Left lobe of liver (tissue), 2 donors: ENCODE data around the gene SENP8. TPM values are rescaled to one million over a fixed set of nuclear protein-coding genes. Genes with fewer than 3 reads are reported as not detected.
A peak's percentile ranks its signal among the peaks of the same experiment; 100 is the strongest.

ENCODE experiments used
- ATAC-seq: fragments of 200-7000 bp; cut with Tn5 transposase; one replicate; pipeline ENCODE4 v1.9.1; 2020; ENCODE audit warnings: mild to moderate bottlenecking, moderate library complexity
- DNase-seq: peaks from one replicate; pipeline ENCODE4 v3.0.0-alpha.2; 2020; ENCODE audit warnings: low spot score
- total RNA-seq: library from RNA; stranded (reverse); gene quantifications from one replicate; pipeline ENCODE4 v1.2.1, GENCODE V29; 2021
- donor health status: DM: no; HTN: no; CAD: no; lungs with moderate emphysema.
- donor health status: DM: no; HTN: yes; CAD: no.

Gene SENP8
- total RNA-seq, 1 donor from 2014 or later = 1.6 TPM

DNA sequence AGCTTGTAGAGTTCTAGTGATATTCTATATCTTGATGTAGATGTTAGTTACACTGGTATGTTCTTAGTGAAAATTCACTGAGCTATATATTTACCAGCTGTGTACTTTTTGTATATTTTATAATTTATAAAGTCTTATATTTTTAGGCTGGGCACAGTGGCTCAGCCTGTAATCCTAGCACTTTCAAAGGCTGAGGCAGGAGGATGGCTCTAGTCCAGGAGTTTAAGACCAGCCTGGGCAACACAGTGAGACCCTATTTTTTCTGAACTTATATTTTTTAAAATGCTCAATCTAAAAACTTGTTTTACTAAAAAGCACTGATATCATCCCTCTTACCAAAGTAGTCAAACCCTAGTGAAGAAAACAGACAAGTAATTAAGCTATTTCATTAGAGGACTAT is 5.4 kb upstream of the SENP8 start:
- DNase-seq = no peak
- ATAC-seq = no peak

DNA sequence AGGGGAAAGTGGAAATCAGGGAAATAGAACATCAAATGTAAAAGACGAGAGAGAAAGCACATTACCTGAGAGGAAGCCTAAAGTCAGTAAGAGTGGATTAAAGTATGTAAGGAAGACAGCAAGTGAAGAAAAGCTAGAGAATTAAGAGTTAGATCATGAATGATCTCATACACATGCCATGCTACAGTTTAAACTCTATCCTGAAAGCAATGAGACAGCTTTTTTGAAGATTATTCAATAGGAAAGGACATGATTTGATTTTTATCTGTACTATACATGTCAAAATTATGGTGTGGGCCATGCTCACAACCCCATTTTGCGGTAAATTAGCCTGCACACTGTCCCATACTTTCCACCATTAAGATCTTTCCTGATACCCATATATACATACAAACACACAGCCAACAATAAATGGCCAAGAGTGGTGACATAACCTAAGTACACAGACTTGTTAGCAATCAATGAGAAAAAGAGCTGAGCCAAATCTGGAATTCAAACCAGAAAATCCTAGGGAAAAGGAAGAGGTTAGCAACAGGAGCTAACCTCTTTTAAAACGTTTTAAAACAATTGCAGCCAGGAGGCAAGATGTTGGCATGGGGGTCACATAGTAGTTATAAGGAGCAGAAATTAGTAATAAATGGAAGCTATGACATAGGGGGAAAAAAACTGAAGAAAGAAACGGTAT is 4.7 kb upstream of the SENP8 start:
- ATAC-seq (no peak), DNase-seq (no peak)

DNA sequence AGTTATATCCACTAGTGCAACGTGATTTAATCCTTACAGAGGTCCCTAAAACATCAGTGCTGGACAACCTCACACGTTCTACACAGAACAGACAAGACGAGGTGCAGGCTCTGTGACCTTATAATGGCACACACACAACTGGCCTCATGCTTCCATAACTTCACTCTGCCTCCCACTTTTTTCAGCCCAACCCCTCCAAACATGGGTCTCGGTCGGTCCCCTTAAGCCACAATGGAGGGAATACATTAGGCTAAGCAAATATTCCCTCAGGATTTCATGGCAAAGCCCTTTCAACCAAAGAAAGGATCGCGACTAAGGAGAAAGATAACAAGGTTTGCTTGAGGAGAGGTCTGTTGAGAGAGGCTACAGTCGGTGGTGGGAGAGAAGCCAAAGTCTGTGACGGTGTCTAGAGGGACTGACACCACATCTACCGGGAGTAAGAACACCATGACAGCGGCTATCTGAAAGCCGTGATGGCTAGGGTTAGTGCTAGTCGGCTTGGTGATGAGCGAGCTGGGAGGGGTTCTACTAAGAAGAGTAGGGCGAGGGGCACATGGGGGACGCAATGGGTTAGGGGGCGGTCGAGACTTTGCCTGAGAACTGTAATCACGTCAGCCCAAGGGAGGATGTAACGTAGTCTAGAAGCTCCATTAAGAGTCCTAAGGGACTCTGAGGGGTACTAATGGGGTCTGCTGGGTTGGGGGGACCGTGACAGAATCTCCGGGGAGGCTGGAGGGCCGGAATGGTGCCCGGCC is 1.3 kb upstream of the SENP8 start:
- DNase-seq (peak; percentile 48), ATAC-seq (no peak)

DNA sequence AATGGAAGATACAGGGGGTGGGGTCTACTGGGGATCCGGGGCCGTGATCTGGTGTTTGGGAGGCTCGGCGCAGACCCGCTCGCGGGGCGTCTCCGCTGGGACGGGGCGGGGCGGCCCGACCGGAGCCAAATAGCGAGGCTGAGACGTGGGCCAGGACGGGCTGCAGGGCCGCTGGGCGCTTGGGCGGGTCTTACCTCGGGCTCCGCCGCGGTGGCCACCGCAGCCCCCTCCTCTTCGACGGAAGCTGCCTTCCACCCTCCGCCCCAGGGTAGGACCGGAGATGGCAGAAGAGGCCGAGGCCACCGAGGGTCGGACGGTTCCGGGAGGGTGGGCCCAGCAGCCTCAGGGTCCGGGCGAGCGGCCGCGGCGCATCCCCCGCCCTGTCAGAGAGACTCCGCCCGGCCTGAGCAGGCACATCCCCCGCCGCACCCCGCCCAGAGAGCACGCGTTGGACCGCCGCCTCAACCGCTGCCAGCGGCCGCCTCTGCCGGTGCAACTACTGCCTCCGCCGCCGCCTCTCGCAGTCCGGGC is 652 bp upstream of the SENP8 start:
- ATAC-seq (peak; percentile 84), DNase-seq (no peak)

DNA sequence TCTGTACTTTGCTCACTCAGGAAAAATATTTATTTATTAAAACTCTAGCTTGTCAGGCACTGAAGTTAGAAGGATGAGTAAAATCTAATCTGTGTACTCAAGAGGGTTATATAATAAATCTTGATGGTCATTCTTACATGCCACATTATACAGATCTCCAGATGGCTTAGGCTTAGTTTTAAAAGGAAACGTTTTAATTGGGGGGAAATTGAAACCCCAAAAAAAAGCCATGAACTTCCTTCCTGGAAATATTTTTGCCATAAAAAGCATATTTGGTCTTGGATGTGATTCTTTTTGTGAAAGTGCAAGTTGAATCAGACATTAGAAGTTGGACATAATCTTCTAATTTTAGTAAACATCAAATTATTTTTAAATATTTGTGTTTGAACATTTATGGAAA is 6.0 kb downstream of the SENP8 start:
- ATAC-seq (no peak), DNase-seq (no peak)

DNA sequence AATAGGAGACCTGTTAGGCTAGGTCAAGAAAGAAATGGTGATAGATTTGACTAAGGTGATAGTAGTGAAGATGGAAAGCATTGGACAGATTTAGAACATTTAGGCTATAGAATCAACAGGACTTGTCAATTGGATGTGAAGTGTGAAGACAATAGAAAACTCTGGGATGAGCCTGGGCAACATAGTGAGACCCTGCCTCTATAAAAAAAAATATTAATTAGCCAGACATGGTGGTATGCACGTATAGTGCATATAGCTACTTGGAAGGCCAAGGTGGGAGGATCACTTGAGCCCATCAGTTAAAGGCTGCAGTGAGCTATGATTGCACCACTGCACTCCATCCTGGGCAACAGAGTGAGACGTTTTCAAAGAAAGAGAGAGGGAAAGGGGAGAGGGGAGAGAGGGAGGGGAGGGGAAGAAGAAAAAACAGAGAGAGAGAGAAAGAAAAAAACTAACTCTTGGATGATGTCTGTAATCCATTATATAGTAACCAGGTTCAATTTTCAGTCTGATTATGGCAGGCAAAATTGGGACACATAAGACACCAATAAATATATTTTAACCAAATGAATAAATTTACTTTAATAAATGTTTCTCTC is 9.6 kb downstream of the SENP8 start:
- ATAC-seq (no peak), DNase-seq (no peak)

DNA sequence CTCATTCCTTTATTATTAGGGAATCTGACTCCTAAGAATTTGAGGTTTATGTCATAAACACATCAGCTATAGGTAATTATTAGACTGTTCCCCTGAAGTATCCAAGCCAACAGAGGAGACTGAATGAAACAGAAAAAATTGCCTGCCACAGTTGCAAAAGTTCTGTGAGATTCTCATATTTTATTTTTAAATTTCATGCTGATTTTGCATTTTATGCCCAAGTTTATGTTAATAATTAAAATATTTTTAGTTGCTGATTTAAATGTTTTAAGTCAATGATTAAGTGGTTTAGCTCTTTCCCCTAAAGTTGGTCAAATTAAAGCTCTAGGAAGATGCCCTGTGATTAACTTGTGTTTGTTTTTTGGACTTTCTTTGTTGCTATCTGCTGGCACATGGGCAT is 10.2 kb downstream of the SENP8 start:
- no peak for DNase-seq
- ATAC-seq = no peak

DNA sequence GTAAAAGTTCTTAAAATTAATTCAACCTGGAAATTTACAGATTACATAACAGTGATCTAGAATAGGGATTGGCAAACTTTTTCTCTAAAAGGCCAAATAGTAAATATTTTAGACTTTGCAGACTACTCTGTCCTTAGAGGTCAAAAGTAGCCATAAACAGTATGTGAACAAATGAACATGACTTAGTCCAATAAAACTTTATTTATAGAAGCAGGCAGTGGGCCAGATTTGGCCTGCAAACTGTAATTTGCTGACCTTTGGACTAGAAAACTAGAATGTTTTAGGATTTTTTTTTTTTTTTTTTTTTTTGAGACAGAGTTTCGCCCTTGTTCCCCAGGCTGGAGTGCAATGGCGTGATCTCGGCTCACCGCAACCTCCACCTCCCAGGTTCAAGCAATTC is 12.1 kb downstream of the SENP8 start:
- no peak for ATAC-seq
- no peak for DNase-seq

DNA sequence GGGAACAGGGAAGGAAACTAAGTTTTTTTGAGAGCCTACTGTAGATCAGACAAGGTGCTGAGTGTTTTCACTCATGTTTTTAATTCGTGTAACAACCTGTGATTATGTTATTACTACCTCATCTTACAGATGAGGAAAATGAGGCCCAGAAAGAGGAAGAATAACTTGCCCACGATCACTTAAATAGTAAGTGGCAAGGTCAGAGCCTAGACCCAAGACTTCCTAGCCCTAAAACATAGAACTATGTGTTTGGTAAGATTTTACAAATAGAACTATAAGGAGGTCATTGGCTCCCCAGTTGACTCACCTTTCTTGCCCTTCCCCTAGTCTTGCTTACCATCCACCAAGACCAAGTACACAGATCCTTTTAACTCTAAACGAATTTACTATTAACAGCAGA is 13.7 kb downstream of the SENP8 start:
- DNase-seq = no peak

DNA sequence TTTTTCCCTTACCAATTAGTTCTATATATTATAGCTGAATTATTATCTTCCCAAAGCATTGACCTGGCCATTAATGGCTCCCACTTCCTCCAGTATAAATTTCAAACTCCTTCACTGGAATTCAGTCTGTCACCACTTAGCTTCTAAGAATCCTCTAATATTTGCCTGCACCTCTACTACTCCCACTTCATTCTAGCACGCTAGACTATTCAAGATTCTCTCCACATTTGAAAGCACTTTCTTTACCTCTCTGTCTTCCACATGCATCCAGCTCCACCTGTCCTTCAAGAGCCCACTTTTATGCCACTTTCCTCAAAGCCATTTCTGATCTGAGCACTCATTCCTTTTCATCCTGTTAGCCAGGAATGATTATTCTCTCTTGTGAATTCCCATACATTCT is 15.0 kb downstream of the SENP8 start:
- ATAC-seq (no peak), DNase-seq (no peak)

More for the DNA sequence above, 13.7 kb downstream of the SENP8 start:
- ATAC-seq = no peak

DNA sequence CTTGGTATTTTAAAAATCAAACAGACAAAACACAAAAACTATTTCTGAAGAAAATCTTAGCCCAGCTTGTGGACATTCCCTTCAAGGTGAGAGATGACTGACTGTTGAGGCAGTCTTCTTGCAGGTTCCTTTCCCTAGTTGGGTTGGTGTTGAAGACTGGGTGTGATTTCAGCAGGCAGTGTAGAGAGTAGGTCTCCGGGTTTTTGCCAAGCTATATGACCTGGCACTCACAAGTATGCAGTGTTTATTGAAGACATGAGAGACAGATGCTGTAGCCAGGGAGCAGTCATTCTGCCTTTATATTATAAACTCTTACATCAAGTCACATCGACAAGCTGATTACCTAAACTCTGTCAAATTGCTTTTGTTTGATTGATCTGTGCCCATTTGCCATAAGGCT is 17.5 kb downstream of the SENP8 start:
- ATAC-seq (no peak), DNase-seq (no peak)

DNA sequence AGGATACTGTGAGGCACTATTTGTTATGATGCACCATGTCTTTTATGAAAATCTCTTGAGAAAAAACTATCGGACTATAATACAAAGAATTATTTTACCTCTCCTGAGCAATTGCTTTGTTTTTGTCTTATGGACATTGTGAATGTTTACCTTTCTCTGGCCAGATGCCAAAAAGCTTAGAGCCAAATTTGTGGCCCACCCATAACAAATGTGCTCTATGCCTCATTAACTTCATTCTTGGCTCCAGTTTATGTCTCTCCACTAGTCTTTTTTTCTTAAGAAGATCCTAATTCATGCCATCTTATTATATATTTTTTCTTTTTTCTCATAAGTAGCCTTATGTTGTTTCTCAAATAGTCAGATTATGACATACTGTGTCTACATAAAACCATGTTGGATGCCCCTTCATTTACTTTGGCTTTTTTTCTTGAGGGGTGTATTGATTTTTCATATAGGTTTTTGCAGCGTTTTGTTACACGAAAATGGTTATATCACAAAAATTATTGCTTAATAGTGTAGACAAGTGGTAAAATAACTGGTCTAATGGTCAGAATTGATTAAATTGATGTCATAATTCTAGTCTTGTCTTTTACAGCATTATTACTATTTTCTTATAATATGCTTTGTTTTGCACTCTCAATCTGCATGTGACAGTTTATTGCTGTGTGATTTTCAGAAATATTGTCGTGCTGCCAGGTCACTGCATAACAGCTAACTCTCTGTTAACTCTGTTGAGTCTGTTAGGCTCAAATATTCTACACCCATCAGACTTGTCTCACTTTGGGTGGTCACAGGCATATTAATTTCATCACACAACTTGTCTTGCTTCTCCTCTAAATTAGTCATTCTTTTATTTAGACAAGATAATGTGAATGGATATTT is 18.2 kb downstream of the SENP8 start:
- DNase-seq = no peak
- no peak for ATAC-seq

DNA sequence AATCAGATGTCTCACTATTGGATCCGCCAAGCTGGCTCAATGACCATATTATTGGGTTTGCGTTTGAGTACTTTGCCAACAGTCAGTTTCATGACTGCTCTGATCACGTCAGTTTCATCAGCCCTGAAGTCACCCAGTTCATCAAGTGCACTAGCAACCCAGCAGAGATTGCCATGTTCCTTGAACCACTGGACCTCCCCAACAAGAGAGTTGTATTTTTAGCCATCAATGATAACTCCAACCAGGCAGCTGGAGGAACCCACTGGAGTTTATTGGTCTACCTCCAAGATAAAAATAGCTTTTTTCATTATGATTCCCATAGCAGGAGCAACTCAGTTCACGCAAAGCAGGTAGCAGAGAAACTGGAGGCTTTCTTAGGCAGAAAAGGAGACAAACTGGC is 21.5 kb downstream of the SENP8 start:
- DNase-seq (no peak), ATAC-seq (no peak)

DNA sequence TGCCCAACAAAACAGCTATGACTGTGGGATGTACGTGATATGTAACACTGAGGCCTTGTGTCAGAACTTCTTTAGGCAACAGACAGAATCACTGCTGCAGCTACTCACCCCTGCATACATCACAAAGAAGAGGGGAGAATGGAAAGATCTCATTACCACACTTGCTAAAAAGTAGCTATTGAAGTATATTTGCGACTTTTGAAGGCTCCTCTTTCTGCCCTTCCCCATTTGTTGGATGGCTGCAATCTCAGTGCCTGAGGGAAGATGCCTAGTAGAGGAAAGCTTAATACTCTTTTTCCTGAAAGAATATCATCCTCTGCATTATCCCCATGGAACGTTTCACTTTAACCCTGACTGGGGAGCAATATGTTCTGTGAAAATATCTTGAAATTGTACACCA is 21.9 kb downstream of the SENP8 start:
- ATAC-seq (no peak), DNase-seq (no peak)

DNA sequence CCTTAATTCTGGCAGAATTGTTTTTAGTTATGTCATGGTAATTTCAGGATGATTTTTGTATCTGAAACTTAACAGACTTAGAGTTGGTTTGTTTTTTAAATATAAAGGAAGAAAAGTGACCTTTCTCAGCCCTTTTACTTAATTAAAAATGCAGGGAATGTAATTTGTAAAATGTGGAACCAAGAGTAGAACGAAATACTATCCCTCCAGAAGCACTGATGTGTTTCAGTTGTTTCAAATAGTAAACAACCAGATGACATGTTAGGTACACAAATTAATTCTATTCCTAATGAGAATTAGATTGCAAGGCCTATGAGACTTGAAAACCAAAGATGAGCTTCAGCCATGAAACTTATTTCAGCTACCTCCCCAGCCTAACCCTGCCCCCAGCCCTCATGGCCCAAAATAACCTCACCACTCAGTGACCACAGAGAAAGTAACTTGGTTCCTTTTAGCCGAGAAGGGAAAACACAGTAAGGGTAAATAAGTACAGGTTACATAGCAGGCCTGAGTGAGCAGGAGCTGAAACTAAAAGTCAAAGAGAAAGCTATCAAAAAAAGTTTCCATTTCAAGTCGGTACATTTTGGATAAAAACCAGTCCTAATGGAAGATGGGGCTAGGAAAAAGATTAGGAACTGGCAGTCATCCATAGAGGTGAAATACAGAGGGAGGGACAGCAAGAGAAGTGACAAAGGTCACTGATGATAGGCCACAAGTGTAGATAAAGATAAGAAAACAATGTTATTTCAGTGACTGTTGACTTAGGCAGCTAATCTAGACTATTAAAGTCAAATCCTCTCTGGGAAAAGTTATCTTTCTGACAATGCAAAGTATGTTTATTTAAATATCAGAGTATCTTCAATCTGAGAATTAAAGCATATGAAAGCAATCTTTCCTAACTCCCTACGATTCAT is 23.2 kb downstream of the SENP8 start:
- peak; percentile 76 for ATAC-seq
- DNase-seq = no peak

DNA sequence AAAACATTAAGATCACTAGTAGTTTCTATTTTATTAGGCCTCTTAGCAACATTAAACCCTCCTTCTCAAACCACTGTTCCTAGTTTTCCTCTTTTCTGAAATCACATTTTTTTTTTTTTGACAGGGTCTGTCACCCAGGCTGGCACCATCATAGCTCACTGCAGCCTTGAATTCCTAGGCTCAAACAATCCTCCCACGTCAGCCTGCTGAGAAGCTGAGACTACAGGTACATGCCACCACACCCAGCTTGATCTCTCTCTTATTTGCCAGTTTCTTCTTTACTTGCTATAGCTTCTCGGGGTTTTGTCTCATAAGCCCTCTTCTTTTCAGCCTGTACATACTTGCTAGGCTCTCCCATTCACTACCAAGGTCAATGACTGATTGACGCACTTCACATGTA is 28.0 kb downstream of the SENP8 start:
- no peak for ATAC-seq
- no peak for DNase-seq

DNA sequence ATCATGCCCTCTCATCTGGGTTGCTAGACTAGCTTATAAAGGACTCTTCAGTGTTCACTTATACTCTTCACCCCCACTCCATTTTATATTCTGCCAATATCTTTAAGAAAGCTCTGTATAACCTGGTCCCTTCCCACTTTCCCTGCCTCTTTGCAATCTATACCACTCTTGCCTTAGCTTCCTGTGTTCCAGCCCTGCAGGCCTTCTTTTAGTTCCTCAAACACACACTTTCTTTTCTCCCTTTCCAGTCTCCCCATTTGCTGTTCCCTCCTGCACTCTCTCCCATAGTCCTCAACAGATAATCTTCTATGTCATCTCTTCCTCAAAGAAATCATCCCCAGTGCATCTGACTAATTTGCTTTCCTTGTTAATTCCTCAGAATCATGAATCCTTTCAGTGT is 28.7 kb downstream of the SENP8 start:
- DNase-seq (no peak), ATAC-seq (peak; percentile 35)

DNA sequence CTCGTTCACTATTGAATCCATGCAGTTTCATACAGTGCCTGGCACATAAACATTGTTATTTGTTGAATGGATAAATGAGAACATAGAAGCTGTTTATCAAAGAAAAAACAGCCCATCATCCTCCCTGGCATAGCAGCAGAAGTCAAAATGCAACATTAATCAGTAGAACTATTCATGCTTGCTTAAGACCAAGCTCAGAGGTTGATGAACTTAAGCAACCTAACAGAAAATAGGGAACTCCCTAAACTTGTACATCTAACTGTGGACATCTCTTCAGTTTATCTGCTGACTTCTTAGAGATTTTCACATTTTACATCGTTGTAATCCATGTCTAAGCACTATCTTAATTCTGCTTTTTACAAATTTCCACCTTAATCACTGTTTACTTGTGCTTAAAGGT is 29.2 kb downstream of the SENP8 start:
- peak; percentile 18 for ATAC-seq
- DNase-seq = no peak

DNA sequence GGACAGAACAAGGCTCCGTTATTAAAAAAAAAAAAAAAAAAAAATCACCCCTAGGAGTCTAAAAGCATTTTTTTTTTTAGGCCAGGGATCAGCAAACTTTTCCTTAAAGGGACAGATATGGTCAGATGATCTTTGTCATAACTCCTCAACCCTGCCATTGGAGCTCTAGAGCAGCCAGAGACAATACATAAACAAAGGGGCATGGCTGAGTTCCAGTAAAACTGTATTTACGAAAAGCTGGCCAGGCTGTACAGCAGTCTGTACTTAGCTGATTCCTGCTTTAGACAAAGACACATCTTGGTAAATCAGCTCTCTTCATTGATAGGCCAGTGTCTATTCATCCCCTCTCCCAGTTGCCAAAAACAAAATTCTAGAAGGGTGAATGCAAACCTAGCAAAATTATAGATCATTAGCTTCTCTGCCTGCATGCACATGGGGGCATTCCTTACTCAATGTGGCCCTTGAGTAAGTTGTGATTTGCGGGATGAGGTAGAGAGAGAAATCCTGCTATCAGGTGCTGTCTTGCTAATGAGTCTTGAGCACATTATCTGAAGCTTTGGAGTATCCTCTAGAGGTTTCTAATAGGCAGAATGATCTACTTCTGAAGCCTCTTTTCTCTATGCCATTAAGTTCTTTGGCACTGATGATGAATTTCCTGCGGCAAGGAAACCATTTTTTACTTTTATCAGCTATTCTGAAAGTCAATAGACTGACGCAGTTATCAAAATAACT is 35.2 kb downstream of the SENP8 start:
- ATAC-seq = no peak
- DNase-seq = no peak
